ENCODE results near the gene CREG2. TPM values are rescaled to one million over a fixed set of nuclear protein-coding genes. Genes with fewer than 3 reads are reported as not detected.

The CREG2 gene
- total and polyA plus RNA-seq, 8 donors, result 0.05 to 0.37 TPM; not detected in 6

DNA sequence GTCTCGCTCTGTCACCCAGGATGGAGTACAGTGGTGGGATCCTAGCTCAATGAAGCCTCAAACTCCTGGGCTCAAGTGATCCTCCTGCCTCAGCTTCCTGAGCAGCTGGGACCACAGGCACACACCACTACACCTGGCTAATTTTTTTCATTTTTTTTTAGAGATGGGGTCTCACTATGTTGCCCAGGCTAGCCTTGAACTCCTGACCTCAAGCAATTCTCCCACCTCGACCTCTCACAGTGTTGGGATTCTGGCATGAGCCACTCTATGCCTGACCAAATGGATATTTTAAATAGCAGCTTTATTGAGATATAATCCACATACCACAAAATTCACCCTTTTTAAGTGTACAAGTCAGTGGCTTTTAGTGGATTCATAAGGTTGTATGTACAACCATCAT lies 89.9 kb downstream of the CREG2 start:
- peaks cover 0 to 37% (median 28%) of the 10 kb centered on the region in 4 donors for H3K36me3 ChIP-seq
- H3K4me3 ChIP-seq, result no peak overlapping the region
- H3K9me3 ChIP-seq, result no peaks in the 10 kb centered on the region
- H3K27ac ChIP-seq, result no peak overlapping the region
- DNase-seq, result no peak
- WGBS, 5 donors, result 75 to 96% (median 89%) methylated on average over 2 of the region's 2 CpGs
- intact Hi-C loops (cut with DNase I; ENCODE audit: low total_unique reads), result no loop called here
- TF ChIP-seq POLR2A (IDR thresholded peaks at IDR 0.05) (no peak), EP300 (IDR thresholded peaks at IDR 0.05) (no peak), POLR2AphosphoS5 (IDR thresholded peaks at IDR 0.05) (no peak)
- TF ChIP-seq, protein P1, sequence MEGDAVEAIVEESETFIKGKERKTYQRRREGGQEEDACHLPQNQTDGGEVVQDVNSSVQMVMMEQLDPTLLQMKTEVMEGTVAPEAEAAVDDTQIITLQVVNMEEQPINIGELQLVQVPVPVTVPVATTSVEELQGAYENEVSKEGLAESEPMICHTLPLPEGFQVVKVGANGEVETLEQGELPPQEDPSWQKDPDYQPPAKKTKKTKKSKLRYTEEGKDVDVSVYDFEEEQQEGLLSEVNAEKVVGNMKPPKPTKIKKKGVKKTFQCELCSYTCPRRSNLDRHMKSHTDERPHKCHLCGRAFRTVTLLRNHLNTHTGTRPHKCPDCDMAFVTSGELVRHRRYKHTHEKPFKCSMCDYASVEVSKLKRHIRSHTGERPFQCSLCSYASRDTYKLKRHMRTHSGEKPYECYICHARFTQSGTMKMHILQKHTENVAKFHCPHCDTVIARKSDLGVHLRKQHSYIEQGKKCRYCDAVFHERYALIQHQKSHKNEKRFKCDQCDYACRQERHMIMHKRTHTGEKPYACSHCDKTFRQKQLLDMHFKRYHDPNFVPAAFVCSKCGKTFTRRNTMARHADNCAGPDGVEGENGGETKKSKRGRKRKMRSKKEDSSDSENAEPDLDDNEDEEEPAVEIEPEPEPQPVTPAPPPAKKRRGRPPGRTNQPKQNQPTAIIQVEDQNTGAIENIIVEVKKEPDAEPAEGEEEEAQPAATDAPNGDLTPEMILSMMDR (IDR thresholded peaks at IDR 0.05), result no peak
- H3K27me3 ChIP-seq, result no peaks in the 10 kb centered on the region
- H3K4me1 ChIP-seq, result peaks cover 15 to 90% (median 52%) of the 10 kb centered on the region in 4 donors

DNA sequence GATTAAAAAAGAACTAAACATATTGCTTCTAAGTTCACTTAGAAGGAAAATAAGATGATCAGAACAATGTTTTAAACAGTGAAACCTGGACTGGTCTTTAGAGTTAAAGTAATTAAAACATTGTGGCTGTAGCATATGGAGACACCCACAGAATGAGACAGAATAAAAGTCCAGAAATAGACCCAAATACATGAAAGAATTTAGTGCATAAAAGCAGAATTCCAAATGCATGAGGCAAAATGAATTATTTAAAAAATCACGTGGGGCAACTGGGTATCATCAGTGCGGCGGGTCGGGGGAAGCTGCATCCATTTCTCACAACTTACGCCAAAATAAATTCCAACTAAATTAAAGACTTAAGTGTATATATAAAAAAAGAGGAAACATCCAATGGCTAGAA lies 90.9 kb downstream of the CREG2 start:
- H3K27me3 ChIP-seq, result no peaks in the 10 kb centered on the region
- DNase-seq, result no peak
- TF ChIP-seq, protein P1 (IDR thresholded peaks at IDR 0.05), result no peak
- TF ChIP-seq POLR2AphosphoS5 (IDR thresholded peaks at IDR 0.05) (no peak), POLR2A (IDR thresholded peaks at IDR 0.05) (no peak), EP300 (IDR thresholded peaks at IDR 0.05) (no peak)
- H3K27ac ChIP-seq, result no peak overlapping the region
- H3K4me3 ChIP-seq, result no peak overlapping the region
- intact Hi-C loops (cut with DNase I; ENCODE audit: low total_unique reads), result no loop called here
- peaks cover 0 to 42% (median 35%) of the 10 kb centered on the region in 4 donors for H3K36me3 ChIP-seq
- peaks cover 11 to 80% (median 44%) of the 10 kb centered on the region in 4 donors for H3K4me1 ChIP-seq
- 77 to 94% (median 91%) methylated on average over 5 of the region's 5 CpGs for WGBS, 5 donors
- no peaks in the 10 kb centered on the region for H3K9me3 ChIP-seq

- H3K4me3 ChIP-seq, result no peak overlapping the region
- 56 to 72% (median 68%) methylated on average over 2 of the region's 2 CpGs for WGBS, 5 donors
- DNase-seq, result no peak
- no peak overlapping the region for H3K27ac ChIP-seq
- intact Hi-C loops (cut with DNase I; ENCODE audit: low total_unique reads), result no loop called here
- no peaks in the 10 kb centered on the region for H3K27me3 ChIP-seq
- H3K36me3 ChIP-seq, result peaks cover 0 to 42% (median 40%) of the 10 kb centered on the region in 4 donors
- H3K9me3 ChIP-seq, result no peaks in the 10 kb centered on the region
- peaks cover 11 to 75% (median 42%) of the 10 kb centered on the region in 4 donors for H3K4me1 ChIP-seq
- TF ChIP-seq POLR2AphosphoS5 (IDR thresholded peaks at IDR 0.05) (no peak), POLR2A (IDR thresholded peaks at IDR 0.05) (no peak), EP300 (IDR thresholded peaks at IDR 0.05) (no peak)
- TF ChIP-seq, protein P1 (IDR thresholded peaks at IDR 0.05), result no peak
Measured at GRCh38 chr2:101295895-101296294, 91.4 kb downstream of the CREG2 start.

Small RNA genes within 50 kb of the gene (small RNA-seq; reads per million reads assigned to genes)
- 0.31 to 1.1 (median 0.68) reads per million in 4 donors for gene MIR5696

Other genes starting within 250 kb of the CREG2 start
- gene TBC1D8, start 236.1 kb downstream of the CREG2 start, total RNA-seq, result 100 to 1,000 TPM in 3 of 5 donors, 10 to 100 TPM in 2; 74.2 to 179 (median 120) TPM
- 10 to 100 TPM in 2 of 3 donors, 1 to 10 TPM in 1; 9.9 to 22.0 (median 13.0) TPM for gene TBC1D8, start 236.1 kb downstream of the CREG2 start, polyA plus RNA-seq
- 10 to 100 TPM in 4 of 5 donors, 1 to 10 TPM in 1; 9.3 to 71.4 (median 25.3) TPM for gene CNOT11, start 134.6 kb downstream of the CREG2 start, total RNA-seq
- 10 to 100 TPM; 16.1 to 26.6 (median 21.3) TPM for gene CNOT11, start 134.6 kb downstream of the CREG2 start, polyA plus RNA-seq
- 100 to 1,000 TPM in 1 of 5 donors, 10 to 100 TPM in 4; 25.7 to 154 (median 48.4) TPM for gene RNF149, start 78.8 kb downstream of the CREG2 start, total RNA-seq
- 10 to 100 TPM; 14.8 to 34.9 (median 17.6) TPM for gene RNF149, start 78.8 kb downstream of the CREG2 start, polyA plus RNA-seq
- under 1 TPM in 1 of 5 donors, not detected in 4; 0.92 TPM for gene RFX8, start 87.6 kb upstream of the CREG2 start, total RNA-seq
- under 1 TPM in 1 of 3 donors, not detected in 2; 0.13 TPM for gene RFX8, start 87.6 kb upstream of the CREG2 start, polyA plus RNA-seq